ENCODE measurements around the gene CDCA4.
A peak's percentile ranks its signal among the peaks of the same experiment; 100 is the strongest.

CDCA4 gene

GRCh38 chr14:105020815-105021655 lies at the start of gene CDCA4:
TSS of gene CDCA4 (minus strand) at chr14:105021083. CDS start at chr14:105011929, 9,154 bp downstream.
- DNase-seq = peak; percentile 96

- no peak for DNase-seq
Measured at GRCh38 chr14:105069871-105070759, 49.2 kb upstream of the CDCA4 start.

DNA sequence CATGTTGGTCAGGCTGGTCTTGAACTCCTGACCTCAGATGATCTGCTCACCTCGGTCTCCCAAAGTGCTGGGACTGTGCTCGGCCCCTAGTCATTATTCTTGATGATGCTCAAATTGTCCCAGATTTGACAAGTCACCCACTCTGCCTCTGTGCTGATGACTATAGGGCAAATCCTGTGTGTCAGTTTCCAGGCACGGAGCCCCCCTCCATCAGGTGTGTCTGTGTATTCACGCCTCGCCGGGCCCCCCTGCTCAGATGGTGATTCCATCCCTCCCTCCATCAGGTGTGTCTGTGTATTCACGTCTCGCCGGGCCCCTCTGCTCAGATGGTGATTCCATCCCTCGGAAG lies 48.6 kb upstream of the CDCA4 start:
- DNase-seq = no peak

GRCh38 chr14:105068818-105069217 lies 47.9 kb upstream of the CDCA4 start:
- no peak for DNase-seq

- DNase-seq = no peak
Measured at GRCh38 chr14:105067969-105068301, 47.1 kb upstream of the CDCA4 start.

DNA sequence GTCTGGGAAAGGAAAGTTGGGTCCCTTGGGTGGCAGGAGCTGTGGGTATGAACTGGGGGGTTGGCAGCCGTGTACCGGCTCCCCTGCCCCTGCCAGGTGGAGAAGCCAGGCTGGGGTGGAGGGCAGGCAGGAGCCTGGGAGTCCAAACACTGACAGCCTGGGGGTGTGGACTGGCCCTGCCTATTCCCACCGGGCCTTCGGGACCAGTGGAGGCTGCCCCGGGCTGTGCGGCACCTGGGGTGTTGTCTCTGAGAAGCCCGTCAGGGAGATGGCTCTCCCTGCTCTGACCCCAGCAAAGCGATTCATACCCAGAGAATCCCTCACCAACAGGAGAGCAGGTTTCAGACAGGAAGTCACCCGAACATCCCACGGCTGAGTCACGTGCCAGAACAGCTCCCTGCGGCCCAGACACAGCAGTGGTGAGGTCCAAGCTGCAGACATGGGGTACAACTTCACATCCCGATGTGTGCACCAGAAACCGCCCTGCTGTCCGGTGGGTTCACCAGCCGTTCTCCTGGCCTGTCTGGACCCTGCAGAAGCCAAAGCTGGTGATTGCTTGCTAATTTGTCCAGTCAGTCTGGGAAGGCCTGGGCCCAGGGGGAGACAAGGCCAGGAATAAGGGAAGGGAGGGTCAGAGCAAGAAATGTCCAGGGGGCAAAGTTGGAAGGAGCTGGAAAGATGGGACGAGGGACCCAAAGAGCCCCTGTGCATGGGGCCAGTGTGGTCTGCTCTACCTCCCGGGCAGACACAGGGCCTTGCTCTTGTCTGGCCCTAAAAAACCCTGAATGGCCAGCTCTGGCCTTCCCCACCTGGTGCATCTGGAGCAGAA lies 46.5 kb upstream of the CDCA4 start:
- peak; percentile 38 for DNase-seq

- no peak for DNase-seq
Measured at GRCh38 chr14:105066240-105067071, 45.6 kb upstream of the CDCA4 start.

- peak; percentile 93 for DNase-seq
Measured at GRCh38 chr14:105065280-105066228, 44.7 kb upstream of the CDCA4 start, which contains the start of gene GPR132. TSS of gene GPR132 (minus strand) at chr14:105065430. CDS start at chr14:105055420, 10,010 bp downstream.

DNA sequence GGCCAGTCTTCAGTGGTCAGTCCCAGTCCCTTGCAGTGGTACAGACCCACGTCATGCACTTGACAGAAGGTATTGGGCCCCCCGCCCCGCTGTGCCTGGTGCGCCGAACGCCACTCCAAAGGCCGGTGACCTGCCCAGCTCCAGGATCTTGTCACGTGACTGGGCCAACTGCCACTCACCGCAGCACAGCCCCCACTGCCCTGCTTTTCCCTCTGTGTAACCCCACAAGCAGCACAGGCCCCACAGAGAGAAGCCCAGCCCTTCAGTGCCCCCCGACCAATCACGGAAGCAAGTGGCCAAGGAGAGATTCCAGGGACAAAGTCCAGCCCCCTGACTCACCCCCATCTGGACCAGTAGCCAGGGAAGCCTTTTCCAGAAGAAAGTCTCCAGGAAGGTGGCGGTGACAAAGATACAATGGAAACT lies 43.8 kb upstream of the CDCA4 start:
- peak; percentile 76 for DNase-seq

DNA sequence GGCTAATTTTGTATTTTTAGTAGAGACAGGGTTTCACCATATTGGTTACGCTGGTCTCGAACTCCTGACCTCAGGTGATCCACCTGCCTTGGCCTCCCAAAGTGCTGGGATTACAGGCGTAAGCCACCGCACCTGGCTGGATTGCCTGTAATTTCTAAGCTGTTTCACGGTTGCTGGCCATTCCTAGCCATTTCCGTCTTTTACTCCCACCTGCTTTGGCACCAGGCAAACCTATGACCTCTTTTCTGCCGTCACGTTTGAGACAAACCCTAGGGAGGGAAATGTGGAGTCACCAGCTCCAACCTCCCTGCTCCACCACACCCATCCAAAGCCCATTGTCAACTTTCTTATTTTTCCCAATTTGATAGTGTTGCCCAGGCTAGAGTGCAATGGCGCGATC lies 43.1 kb upstream of the CDCA4 start:
- no peak for DNase-seq

DNA sequence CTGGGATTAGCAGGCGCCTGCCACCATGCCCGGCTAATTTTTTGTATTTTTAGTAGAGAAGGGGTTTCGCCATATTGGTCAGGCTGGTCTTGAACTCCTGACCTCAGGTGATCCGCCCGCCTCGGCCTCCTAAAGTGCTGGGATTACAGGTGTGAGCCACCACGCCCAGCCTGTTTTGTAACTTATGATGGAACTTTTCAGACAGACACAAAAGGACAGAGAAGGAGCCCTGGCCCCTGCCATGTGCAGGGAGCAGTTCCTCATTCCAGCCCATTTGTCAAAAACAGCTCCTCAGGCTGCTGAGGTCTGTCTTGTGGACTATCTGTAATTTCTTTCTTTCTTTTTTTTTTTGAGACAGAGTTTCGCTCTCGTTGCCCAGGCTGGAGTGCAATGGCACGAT lies 42.6 kb upstream of the CDCA4 start:
- DNase-seq = peak; percentile 78

- no peak for DNase-seq
Measured at GRCh38 chr14:105063056-105063455, 42.2 kb upstream of the CDCA4 start.

DNA sequence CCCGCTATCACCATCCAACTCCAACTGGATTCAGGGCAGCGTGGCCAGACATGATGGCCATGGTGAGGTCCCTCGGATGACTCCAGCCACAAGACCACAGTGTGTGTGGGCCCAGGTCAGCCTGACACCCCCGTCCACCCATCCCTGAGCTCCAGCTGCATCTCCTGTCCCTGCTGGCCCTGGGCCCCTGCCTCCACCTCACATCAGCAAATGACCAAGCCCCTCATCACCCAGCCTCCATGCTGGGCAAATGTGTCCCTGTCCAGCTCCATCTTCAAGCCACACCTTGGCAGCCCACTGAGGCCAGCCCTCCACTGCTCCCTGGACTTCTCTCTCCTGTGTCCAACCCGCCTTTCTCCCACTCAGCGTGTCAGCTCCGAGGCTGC lies 41.2 kb upstream of the CDCA4 start:
- DNase-seq = no peak

- DNase-seq = peak; percentile 29
Measured at GRCh38 chr14:105061428-105062047, 40.7 kb upstream of the CDCA4 start.

DNA sequence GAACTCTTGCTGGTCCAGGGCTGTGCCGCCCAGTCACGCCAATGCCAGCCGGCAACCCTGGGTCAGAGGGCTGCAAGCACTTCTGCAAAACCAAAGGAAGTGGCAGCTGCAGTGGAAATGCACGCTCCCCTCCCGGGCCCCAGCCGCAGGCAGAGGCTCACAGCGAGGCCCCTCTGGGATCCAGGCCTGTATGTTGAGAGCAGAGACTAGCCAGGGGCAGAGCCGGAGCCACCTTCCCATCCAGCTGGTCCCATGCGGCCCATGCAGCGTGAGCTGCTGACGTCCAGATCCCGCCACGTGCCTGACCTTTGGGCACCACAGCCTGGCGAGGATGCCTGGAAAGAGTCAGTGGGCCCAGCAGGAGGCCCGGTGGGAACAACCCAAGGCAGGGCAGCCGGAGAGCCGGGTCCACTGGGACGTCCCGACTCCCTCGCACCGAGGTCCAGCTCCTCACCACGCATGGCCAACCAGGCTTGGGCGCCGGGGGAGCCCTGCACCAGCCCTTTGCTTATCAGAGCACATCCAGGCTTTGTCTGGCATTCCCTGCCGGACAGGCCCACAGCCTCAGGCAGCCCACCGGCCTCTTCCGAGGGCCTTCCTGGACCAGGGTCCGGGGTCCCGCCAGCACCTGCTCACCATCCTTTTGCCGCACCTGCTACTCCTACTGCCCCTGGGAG lies 40.0 kb upstream of the CDCA4 start:
- no peak for DNase-seq

- DNase-seq = no peak
Measured at GRCh38 chr14:105059925-105060565, 39.2 kb upstream of the CDCA4 start.

DNA sequence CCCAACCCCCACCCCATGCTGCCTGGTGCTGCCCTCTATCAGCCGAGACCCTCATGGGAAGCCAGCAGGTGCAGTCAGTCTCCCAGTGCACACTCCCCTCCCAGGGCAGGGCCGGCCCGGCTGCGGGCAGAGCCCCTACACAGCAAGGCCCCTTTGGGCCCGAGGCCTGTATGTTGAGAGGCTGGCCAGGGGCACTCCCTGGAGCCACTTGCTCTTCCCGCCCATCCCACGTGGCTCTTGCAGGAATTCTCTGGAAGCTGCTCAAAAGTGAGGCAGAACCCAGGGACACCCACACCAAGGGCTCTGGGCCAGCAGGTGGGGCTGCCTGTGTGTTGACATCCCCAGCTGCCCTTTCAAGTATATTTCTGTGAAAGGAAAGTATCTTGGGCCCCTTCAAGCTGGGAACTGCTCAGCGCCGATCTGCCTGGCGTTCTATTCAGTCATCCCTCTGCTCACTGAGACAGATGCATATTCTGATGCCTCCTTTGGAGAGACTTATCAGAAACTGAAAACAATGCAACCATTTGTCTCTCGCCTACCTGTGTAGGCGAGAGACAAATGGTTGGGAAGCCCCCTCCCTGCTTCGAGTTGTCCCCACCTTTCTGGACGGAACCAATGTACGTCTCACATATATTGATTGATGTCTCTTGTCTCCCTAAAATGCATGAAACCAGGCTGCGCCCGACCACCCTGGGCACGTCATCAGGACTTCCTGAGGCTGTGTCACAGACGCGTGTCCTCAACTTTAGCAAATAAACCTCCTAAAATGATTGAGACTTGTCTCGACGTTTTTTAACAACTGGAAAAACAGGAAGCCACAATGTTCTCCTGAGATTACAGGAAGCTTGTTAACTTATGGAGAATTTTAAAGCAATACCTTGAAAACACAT lies 38.4 kb upstream of the CDCA4 start:
- DNase-seq = no peak

DNA sequence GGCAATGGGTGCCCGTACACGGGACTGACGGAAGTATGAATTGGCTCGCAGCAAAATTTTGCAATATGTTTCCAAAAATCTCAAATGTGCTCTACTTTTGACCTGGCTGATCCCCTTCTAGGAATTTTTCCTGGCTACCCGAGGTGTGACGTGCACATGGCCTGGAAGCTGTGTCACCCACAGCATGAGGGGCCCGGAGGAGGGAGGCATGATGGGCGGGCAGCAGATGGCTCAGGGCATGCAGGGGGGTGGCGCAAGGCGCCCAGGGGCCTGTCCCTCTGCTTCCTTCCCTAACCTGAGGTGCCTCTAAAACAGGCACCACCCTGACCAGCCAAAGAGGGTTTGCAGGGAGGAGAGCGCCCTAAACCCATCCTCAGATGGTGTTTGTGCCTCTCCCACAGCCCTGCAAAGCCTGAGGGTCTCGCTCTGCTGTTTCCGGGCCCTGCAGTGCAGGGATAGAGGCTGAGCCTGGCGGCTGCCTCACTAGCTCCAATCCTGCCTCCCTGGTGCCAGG lies 37.7 kb upstream of the CDCA4 start:
- DNase-seq = no peak

Data from RPMI8226 (cell line).